Esophagus squamous epithelium (tissue), 5 donors: ENCODE data around the gene CDIP1. TPM values are rescaled to one million over a fixed set of nuclear protein-coding genes. Genes with fewer than 3 reads are reported as not detected.
A peak's percentile ranks its signal among the peaks of the same experiment; 100 is the strongest.

Experiments
- DNase-seq: peaks from one replicate; lab custom pipeline; 2025; lab: John Stamatoyannopoulos, UW
- H3K27ac ChIP-seq, 4 donors: fragments of 200-600 bp; sonication (generic); one replicate each; pipeline ENCODE4 v1.5.1; 2016 to 2019; ENCODE audit warnings: mild to moderate bottlenecking in 1 of 4
- H3K27me3 ChIP-seq, 4 donors: fragments of 200-600 bp; sonication (generic); 1 replicate in 3 of 4; 2 replicates in 1 of 4; pipeline versions ENCODE4 v1.5.1 to v1.6.0; 2017 to 2021; ENCODE audit warnings: antibody characterized with exemption in 1 of 4
- H3K36me3 ChIP-seq, 3 donors: fragments of 200-600 bp; sonication (generic); one replicate each; pipeline ENCODE4 v1.5.1; 2016 to 2019
- H3K4me1 ChIP-seq, 3 donors: fragments of 200-600 bp; sonication (generic); one replicate each; pipeline ENCODE4 v1.5.1; 2017 to 2019
- H3K4me3 ChIP-seq, 4 donors: fragments of 200-600 bp; sonication (generic); 1 replicate in 3 of 4; 2 replicates in 1 of 4; pipeline ENCODE4 v1.5.1; 2016 to 2019; ENCODE audit warnings: mild to moderate bottlenecking in 2 of 4, moderate library complexity in 1 of 4
- H3K9me3 ChIP-seq, 3 donors: fragments of 200-600 bp; sonication (generic); one replicate each; pipeline ENCODE4 v1.5.1; 2016 to 2019
- CTCF ChIP-seq, 6 experiments: fragments of 450-650 bp in 4 of 6; fragments of 200-600 bp in 2 of 6; sonication (generic) in 2 of 6; IDR thresholded peaks; one replicate each; pipeline ENCODE4 v1.5.1; 2016 to 2019; ENCODE audit warnings: antibody characterized with exemption in 6 of 6, mild to moderate bottlenecking in 4 of 6, moderate library complexity in 4 of 6
- POLR2A ChIP-seq, 4 donors: fragments of 450-650 bp; IDR thresholded peaks; one replicate each; pipeline ENCODE4 v1.6.1; 2017; ENCODE audit warnings: antibody characterized with exemption in 4 of 4, mild to moderate bottlenecking in 4 of 4, moderate library complexity in 3 of 4
- WGBS, 2 donors: methylation state at CpG; one replicate each; pipeline ENCODE4 v1.1.5; 2018; 5-methylcytosine and 5-hydroxymethylcytosine counted together
- intact Hi-C: fragments of 100-400 bp; cut with DNase I; formaldehyde crosslinking; loops from one replicate; pipeline ENCODE4 v1.15.0; 2022
- total RNA-seq, 4 donors: library from RNA; depleted of rRNA; stranded (reverse); fragments of >200 nt; gene quantifications; one replicate each; pipeline ENCODE4 v1.1.0, GENCODE V29; 2016
- donor health status: DM: yes; HTN: yes; CAD: no.

CDIP1 gene
- total RNA-seq, 4 donors from 2014 or later: 10.2 to 26.5 (median 16.5) TPM

- intact Hi-C loops: no loop called here
These were observed 2.9 kb downstream of the CDIP1 start for GRCh38 chr16:4535627-4536108.

GRCh38 chr16:4534151-4534790 lies 4.3 kb downstream of the CDIP1 start:
- WGBS, 2 donors: 82% methylated on average over 10 to 13 of the region's 13 CpGs
- no peaks in the 10 kb centered on the region for H3K27me3 ChIP-seq
- intact Hi-C loops: no loop called here
- H3K9me3 ChIP-seq: peaks cover 0 to 2% (median 0%) of the 10 kb centered on the region in 3 donors
- TF ChIP-seq CTCF (IDR thresholded peaks at IDR 0.05) (no peak), POLR2A (IDR thresholded peaks at IDR 0.05) (no peak)
- peak overlapping the region in 3 of 4 donors; percentile 31 to 50 (median 44) for H3K27ac ChIP-seq
- H3K4me3 ChIP-seq: no peak overlapping the region
- H3K36me3 ChIP-seq: peaks cover 0 to 20% (median 7%) of the 10 kb centered on the region in 3 donors
- DNase-seq: no peak
- H3K4me1 ChIP-seq: peaks cover 14 to 59% (median 25%) of the 10 kb centered on the region in 3 donors

More at GRCh38 chr16:4535627-4536108, 2.9 kb downstream of the CDIP1 start:
- no peaks in the 10 kb centered on the region for H3K27me3 ChIP-seq
- WGBS, 2 donors: 54 to 59% methylated on average over 4 to 5 of the region's 7 CpGs
- no peak for DNase-seq
- peaks cover 0 to 12% (median 10%) of the 10 kb centered on the region in 3 donors for H3K9me3 ChIP-seq
- peak overlapping the region in 1 of 4 donors; percentile 0 for H3K4me3 ChIP-seq
- TF ChIP-seq CTCF (IDR thresholded peaks at IDR 0.05): no peak
- no peak for TF ChIP-seq POLR2A (IDR thresholded peaks at IDR 0.05)
- peaks cover 0 to 20% (median 7%) of the 10 kb centered on the region in 3 donors for H3K36me3 ChIP-seq
- peak overlapping the region; percentile 61 to 94 (median 92) for H3K27ac ChIP-seq
- H3K4me1 ChIP-seq: peaks cover 10 to 48% (median 17%) of the 10 kb centered on the region in 3 donors

GRCh38 chr16:4533490-4533889 lies 5.1 kb downstream of the CDIP1 start:
- H3K36me3 ChIP-seq: peaks cover 0 to 20% (median 7%) of the 10 kb centered on the region in 3 donors
- H3K4me1 ChIP-seq: peaks cover 14 to 60% (median 30%) of the 10 kb centered on the region in 3 donors
- peak overlapping the region in 3 of 4 donors; percentile 26 to 44 (median 31) for H3K27ac ChIP-seq
- no peaks in the 10 kb centered on the region for H3K27me3 ChIP-seq
- no peak for DNase-seq
- H3K9me3 ChIP-seq: no peaks in the 10 kb centered on the region
- intact Hi-C loops: no loop called here
- H3K4me3 ChIP-seq: no peak overlapping the region
- no peak for TF ChIP-seq CTCF (IDR thresholded peaks at IDR 0.05)
- TF ChIP-seq POLR2A (IDR thresholded peaks at IDR 0.05): no peak
- 82 to 90% methylated on average over 4 to 6 of the region's 6 CpGs for WGBS, 2 donors

GRCh38 chr16:4532238-4532637 lies 6.3 kb downstream of the CDIP1 start:
- TF ChIP-seq POLR2A (IDR thresholded peaks at IDR 0.05) (no peak), CTCF (IDR thresholded peaks at IDR 0.05) (no peak)
- Histone ChIP-seq H3K4me3 (no peak overlapping the region), H3K9me3 (no peaks in the 10 kb centered on the region), H3K27me3 (no peaks in the 10 kb centered on the region), H3K27ac (no peak overlapping the region), H3K4me1 (peaks cover 9 to 49% (median 28%) of the 10 kb centered on the region in 3 donors), H3K36me3 (peaks cover 0 to 20% (median 7%) of the 10 kb centered on the region in 3 donors)
- 89 to 97% methylated on average over 9 to 10 of the region's 10 CpGs for WGBS, 2 donors
- intact Hi-C loops: no loop called here
- DNase-seq: no peak

- intact Hi-C loops: no loop called here
- 89 to 92% methylated on average over 7 to 8 of the region's 8 CpGs for WGBS, 2 donors
- no peak for DNase-seq
These were observed 6.8 kb downstream of the CDIP1 start for GRCh38 chr16:4531811-4532210.

More at GRCh38 chr16:4531811-4532210, 6.8 kb downstream of the CDIP1 start:
- TF ChIP-seq POLR2A (IDR thresholded peaks at IDR 0.05) (no peak), CTCF (IDR thresholded peaks at IDR 0.05) (no peak)
- peaks cover 0 to 20% (median 7%) of the 10 kb centered on the region in 3 donors for H3K36me3 ChIP-seq
- H3K27ac ChIP-seq: no peak overlapping the region
- H3K9me3 ChIP-seq: no peaks in the 10 kb centered on the region
- no peaks in the 10 kb centered on the region for H3K27me3 ChIP-seq
- H3K4me3 ChIP-seq: no peak overlapping the region
- peaks cover 5 to 45% (median 23%) of the 10 kb centered on the region in 3 donors for H3K4me1 ChIP-seq
